HG03520 (cell line): Measurements from ENCODE around the gene CSF1.

Source experiments
- ATAC-seq: cut with Tn5 transposase; IDR thresholded peaks from one replicate; pipeline ENCODE4 v1.9.1; 2021; ENCODE audit warnings: mild to moderate bottlenecking, moderate library complexity; ENCODE audit not compliant: unreplicated experiment

CSF1 gene

DNA sequence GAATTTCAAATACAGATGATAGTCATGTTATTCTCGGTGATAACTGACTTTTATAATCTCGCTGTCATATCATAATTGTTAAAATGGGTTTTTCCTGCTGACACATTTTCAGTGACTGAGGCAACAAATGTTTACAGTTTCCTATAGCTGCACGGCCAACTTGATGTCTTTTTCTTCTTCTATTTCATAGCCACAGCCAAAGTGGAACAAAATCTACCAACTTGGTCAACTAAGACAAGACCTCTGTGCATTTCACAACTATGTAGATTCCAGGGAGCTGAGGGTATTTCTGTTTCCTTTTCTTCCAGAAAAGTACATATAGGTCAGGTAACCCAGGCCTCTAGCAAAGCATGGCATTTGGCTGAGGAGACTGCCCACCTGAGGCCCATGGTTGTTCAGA lies 63.5 kb downstream of the CSF1 start:
- no peak for ATAC-seq

DNA sequence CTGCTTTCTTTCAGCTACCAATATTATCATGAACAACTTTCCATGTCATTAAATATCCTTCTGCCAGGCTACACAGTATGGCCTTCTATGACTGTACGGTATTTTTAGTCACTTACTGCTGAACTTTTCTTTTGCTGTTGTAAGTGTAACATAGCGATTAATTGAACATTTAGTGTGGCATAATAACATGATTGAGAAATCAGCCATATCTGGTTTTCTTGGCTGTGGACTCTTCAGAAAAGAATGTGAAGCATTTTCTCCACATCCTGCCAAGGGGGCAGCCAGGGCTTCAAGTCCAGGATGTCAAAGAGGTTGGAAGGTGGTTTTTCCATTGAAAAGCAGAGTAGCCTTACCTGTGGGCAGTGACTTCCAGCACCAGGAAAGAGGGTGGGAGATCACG lies 65.1 kb downstream of the CSF1 start:
- no peak for ATAC-seq

DNA sequence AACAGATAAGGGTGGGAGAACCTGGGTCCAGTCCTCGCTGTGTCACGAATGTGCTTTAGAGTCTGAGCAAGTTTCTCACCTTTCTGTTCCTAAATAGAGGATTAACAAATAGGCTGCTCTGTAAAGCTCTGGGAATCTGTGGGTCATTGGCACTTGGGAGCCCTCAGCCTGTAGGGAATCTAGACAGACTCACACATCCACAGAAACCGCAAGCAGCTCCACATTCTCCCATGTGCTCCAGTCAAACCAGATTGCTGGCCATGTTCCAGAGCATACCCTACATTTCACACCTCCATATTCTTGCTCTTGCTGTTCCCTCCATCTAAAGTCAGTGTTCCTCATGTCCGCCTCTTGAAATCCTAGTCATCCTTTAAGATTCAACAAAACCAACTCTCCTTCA lies 66.1 kb downstream of the CSF1 start:
- no peak for ATAC-seq

DNA sequence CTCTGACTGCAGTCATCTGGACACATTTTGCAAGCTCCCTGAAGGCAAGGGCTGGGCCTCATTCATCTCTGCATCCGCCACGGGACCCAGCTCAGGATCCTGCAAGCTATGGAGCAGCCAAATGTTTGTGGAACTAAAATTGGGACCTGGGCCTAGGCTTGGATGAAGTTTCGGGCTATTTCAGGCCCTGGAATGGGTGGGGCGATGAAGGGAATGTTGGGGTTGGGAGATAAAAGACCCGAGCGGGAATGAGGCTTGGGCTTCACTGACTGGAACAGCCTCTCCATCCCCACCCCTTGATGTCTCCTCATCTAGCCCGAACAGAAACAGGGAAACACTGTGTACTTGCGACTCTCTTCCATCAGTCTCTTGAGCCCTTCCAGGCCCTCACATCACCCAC lies 66.6 kb downstream of the CSF1 start:
- ATAC-seq: no peak

DNA sequence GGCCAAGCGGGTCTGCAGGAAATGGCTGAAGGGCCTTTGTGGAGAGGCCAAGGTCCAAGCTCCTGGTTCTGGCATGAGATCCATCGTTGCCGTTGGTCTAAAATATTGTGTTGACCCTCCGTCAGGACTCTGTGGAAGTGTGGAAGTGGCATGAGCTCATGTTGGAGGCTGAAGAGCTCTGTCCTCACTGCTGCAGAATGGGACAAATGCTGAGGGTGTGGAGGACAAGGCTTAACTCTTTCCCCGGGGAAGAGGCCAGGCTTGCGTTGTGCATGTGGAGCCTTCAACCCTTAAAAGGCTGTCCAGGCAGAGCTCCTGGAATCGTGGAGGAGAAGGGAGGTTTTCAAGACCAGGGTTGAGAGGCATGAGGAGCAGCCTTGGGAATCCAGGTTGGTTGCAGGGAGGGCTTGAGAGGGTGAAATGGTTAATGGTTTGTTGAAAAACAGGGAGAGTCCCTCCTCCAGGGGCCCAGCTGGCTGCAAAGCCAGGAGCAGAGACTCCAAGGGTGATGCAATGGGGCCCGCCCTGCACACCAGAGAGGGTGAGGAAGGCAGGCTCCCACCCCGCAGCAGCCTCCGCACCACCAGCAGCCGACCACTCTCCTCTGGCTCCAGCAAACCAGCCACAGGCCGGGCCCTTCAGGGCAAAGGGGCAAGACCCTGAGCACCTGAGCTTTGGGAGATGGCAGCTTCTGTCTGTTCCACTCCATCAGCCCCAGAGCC lies 67.2 kb downstream of the CSF1 start:
- no peak for ATAC-seq

DNA sequence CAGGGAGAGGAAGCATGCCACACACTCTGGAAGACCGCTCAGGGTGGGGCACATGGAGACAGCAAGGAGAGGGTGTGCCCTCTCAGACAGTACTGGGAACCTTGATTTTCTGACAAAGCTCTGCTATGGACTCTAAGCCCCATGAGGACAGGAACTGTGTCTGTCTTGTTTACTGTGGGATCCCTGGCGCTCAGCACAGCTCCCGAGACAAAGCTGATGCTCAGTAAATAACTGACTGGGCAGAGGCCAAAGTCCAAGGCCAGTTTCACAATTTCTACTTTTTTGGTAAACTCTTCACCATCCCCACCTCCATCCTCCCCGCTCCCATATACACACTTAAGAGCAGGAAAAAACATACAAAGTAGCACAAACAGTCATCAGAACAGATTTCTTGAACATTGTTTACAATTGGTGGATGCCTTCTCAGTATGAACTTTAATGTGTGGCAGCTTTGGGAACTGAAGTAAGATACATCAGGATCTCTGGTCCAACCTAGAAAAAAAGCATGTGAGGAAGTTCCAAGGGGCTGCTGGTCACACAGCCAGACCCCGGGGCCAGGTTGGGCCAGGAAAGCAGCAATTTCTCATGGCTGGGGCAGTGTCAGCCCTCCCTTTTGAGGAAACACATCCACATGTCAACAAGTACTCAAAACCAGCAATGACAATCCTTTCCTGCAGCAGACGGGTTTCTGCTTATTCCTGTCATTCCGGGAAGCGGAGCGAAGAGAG lies 68.3 kb downstream of the CSF1 start:
- no peak for ATAC-seq

DNA sequence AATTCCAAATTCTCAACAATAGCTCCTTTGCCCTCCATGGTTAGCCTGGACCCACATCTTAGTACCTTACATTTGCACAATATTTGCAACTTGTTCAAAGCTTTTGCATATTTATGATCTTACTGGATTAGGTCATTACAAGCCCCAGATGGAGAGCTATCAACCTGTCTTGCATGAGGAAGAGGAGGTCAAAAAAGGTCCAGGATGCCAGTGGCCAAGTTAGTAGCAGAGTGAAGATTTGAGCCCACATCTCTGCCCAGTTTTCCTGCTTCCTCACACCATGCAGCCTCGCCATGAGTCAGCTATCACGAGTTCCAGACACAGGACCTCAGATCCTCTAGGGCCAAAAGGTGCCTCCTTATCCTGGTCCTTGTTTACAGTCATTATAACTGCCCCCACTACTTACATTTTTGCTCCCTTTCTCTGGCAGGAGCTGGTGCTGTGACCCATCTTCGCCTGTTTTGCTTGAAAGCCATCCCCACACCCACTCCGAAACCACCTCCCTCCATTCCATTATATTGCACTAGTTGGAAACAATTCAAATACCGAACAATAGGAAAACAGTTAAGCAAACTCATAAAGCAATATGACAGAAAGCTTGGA lies 68.9 kb downstream of the CSF1 start:
- no peak for ATAC-seq
